Osteocyte (in vitro differentiated cells): ENCODE data around the gene TENM3. TPM values are rescaled to one million over a fixed set of nuclear protein-coding genes. Genes with fewer than 3 reads are reported as not detected.

Source experiments
- DNase-seq: peaks from one replicate; pipeline ENCODE4 v3.0.0; 2021; ENCODE audit warnings: mixed read lengths; ENCODE audit not compliant: unreplicated experiment; ENCODE audit errors: extremely low spot score
- H3K27ac Mint-ChIP-seq: one replicate; pipeline ENCODE4 v1.8.0; 2021; ENCODE audit warnings: mild to moderate bottlenecking, mixed read lengths; ENCODE audit not compliant: unreplicated experiment
- H3K27me3 Mint-ChIP-seq: one replicate; pipeline ENCODE4 v1.8.0; 2021; ENCODE audit warnings: mixed read lengths; ENCODE audit not compliant: unreplicated experiment
- H3K36me3 Mint-ChIP-seq: one replicate; pipeline ENCODE4 v1.8.0; 2021; ENCODE audit warnings: mixed read lengths; ENCODE audit not compliant: unreplicated experiment
- H3K4me1 Mint-ChIP-seq: one replicate; pipeline ENCODE4 v1.8.0; 2021; ENCODE audit warnings: mixed read lengths; ENCODE audit not compliant: unreplicated experiment
- H3K4me3 Mint-ChIP-seq: one replicate; pipeline ENCODE4 v1.8.0; 2021; ENCODE audit warnings: mild to moderate bottlenecking, moderate library complexity, mixed read lengths; ENCODE audit not compliant: unreplicated experiment
- H3K9me3 Mint-ChIP-seq: one replicate; pipeline ENCODE4 v1.8.0; 2021; ENCODE audit warnings: mixed read lengths; ENCODE audit not compliant: unreplicated experiment
- total RNA-seq: library from RNA; stranded (reverse); gene quantifications from 2 replicates; pipeline ENCODE4 v1.2.1, GENCODE V29; 2021
- TF ChIP-seq, protein P1 (sequence below): fragments of 200-600 bp; sonication (generic); IDR thresholded peaks from 2 replicates; pipeline ENCODE4 v1.5.0; 2021; ENCODE audit warnings: antibody characterized with exemption, mild to moderate bottlenecking, moderate library complexity

TENM3 gene
- total RNA-seq, 1 donor from 2014 or later = 78.3 TPM

DNA sequence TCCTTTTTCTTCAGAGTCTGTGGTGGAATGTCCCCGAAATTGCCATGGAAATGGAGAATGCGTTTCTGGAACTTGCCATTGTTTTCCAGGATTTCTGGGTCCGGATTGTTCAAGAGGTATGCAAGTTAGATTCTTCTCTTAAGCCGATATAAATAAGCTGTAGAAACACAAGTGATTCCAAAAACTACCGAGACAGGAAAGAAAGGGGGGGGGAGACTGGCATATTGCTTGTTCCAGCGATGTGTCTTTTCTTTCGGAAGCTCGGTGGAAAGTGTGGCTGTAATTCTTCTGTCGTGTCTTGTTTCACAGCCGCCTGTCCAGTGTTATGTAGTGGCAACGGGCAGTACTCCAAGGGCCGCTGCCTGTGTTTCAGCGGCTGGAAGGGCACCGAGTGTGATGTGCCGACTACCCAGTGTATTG, 437.0 kb downstream of the TENM3 start:
- H3K9me3 Mint-ChIP-seq = no peaks in the 10 kb centered on the region
- peaks cover 17% of the 10 kb centered on the region for H3K36me3 Mint-ChIP-seq
- H3K27me3 Mint-ChIP-seq = no peaks in the 10 kb centered on the region
- H3K4me3 Mint-ChIP-seq = no peak overlapping the region
- TF ChIP-seq, protein P1, sequence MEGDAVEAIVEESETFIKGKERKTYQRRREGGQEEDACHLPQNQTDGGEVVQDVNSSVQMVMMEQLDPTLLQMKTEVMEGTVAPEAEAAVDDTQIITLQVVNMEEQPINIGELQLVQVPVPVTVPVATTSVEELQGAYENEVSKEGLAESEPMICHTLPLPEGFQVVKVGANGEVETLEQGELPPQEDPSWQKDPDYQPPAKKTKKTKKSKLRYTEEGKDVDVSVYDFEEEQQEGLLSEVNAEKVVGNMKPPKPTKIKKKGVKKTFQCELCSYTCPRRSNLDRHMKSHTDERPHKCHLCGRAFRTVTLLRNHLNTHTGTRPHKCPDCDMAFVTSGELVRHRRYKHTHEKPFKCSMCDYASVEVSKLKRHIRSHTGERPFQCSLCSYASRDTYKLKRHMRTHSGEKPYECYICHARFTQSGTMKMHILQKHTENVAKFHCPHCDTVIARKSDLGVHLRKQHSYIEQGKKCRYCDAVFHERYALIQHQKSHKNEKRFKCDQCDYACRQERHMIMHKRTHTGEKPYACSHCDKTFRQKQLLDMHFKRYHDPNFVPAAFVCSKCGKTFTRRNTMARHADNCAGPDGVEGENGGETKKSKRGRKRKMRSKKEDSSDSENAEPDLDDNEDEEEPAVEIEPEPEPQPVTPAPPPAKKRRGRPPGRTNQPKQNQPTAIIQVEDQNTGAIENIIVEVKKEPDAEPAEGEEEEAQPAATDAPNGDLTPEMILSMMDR = no peak
- no peak for DNase-seq
- no peak overlapping the region for H3K27ac Mint-ChIP-seq
- H3K4me1 Mint-ChIP-seq = no peaks in the 10 kb centered on the region

DNA sequence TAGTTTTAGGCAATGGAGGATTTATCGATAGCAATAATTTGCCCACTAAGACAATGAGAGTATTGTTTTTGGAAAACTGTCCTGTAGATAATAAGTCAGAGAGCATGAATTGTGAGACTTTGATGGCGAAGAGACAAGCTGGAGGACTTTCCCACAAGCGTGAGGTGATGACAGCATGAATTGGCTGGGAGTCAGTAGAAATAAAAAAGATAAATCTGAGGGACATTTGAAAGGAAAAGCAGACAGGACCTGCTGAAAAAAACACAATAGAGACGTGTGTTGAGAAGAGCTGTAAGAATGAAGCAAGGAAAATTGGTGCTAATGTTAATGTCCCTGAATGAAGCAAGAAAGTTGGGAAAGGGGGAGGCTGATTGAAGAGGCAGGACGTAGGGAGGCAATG, 440.5 kb downstream of the TENM3 start:
- peaks cover 17% of the 10 kb centered on the region for H3K36me3 Mint-ChIP-seq
- no peak for DNase-seq
- H3K27me3 Mint-ChIP-seq = no peaks in the 10 kb centered on the region
- H3K4me3 Mint-ChIP-seq = no peak overlapping the region
- H3K9me3 Mint-ChIP-seq = no peaks in the 10 kb centered on the region
- H3K4me1 Mint-ChIP-seq = no peaks in the 10 kb centered on the region
- TF ChIP-seq, protein P1 = no peak
- no peak overlapping the region for H3K27ac Mint-ChIP-seq

DNA sequence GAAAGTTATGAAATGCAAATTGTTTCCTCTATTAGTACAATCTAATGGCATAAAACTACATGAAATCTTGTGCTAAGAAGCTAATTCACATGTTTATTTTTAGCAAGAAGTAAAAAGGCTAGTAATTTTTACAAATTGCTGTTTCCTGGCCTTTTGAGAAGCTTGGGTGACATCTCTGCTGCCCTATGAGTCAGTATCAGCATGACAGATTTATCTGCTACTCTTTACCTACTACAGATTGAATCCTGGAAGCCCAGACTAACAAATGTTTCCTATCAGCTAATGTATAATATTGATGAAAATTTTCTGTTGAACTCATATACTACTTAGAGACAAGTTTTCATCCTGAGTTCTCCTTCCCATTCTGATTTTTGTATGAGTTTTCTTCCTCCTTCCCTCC, 441.6 kb downstream of the TENM3 start:
- DNase-seq = no peak
- Mint-ChIP-seq H3K36me3 (peaks cover 25% of the 10 kb centered on the region), H3K27ac (no peak overlapping the region), H3K27me3 (no peaks in the 10 kb centered on the region), H3K4me1 (no peaks in the 10 kb centered on the region), H3K9me3 (no peaks in the 10 kb centered on the region), H3K4me3 (no peak overlapping the region)
- TF ChIP-seq, protein P1 = no peak

DNA sequence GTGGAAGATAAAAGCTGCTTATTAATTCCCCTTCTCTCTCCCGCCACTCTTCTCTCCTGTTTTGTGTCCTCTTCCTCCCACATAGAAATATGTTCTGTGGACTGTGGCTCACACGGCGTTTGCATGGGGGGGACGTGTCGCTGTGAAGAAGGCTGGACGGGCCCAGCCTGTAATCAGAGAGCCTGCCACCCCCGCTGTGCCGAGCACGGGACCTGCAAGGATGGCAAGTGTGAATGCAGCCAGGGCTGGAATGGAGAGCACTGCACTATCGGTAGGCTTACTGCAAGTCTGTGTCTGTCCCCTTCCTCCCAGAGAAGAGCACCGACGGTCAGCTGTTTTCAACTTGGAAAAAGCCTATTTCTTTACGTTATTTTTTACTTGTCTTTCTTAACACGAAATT, 444.9 kb downstream of the TENM3 start:
- peaks cover 23% of the 10 kb centered on the region for H3K36me3 Mint-ChIP-seq
- DNase-seq = no peak
- no peaks in the 10 kb centered on the region for H3K9me3 Mint-ChIP-seq
- no peak overlapping the region for H3K4me3 Mint-ChIP-seq
- H3K27me3 Mint-ChIP-seq = no peaks in the 10 kb centered on the region
- H3K4me1 Mint-ChIP-seq = no peaks in the 10 kb centered on the region
- no peak overlapping the region for H3K27ac Mint-ChIP-seq
- TF ChIP-seq, protein P1 = no peak

DNA sequence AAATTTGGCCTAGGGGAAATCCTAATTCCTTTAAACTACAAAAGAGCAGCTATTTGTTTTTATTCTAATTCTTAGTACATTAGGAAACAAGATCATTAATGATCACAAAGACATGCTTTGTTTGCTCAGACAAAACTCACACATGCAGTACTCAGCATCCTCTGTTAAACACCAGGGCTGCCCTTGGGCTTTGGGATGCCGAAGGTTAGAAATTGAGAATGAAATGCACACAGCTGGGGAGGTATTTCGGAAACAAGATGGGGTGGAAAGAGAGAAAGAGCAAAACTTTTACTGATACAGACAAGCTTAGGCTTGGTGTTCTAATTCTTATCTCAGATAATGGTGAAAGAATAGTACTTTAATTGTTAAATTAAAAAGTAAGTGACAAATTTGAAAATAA, 451.3 kb downstream of the TENM3 start:
- no peaks in the 10 kb centered on the region for H3K4me1 Mint-ChIP-seq
- no peak for DNase-seq
- H3K4me3 Mint-ChIP-seq = no peak overlapping the region
- peaks cover 14% of the 10 kb centered on the region for H3K36me3 Mint-ChIP-seq
- TF ChIP-seq, protein P1 = no peak
- H3K27ac Mint-ChIP-seq = no peak overlapping the region
- no peaks in the 10 kb centered on the region for H3K9me3 Mint-ChIP-seq
- no peaks in the 10 kb centered on the region for H3K27me3 Mint-ChIP-seq
